ENCODE measurements around the gene GPR61. TPM values are rescaled to one million over a fixed set of nuclear protein-coding genes. Genes with fewer than 3 reads are reported as not detected.
A peak's percentile ranks its signal among the peaks of the same experiment; 100 is the strongest.

The GPR61 gene
- total and polyA plus RNA-seq, 9 of the 15 experiments (the other 6 are each of a cell fraction or from before 2014, with no cell fraction given) = 0.04 to 1.1 (median 0.25) TPM; not detected in 4

DNA sequence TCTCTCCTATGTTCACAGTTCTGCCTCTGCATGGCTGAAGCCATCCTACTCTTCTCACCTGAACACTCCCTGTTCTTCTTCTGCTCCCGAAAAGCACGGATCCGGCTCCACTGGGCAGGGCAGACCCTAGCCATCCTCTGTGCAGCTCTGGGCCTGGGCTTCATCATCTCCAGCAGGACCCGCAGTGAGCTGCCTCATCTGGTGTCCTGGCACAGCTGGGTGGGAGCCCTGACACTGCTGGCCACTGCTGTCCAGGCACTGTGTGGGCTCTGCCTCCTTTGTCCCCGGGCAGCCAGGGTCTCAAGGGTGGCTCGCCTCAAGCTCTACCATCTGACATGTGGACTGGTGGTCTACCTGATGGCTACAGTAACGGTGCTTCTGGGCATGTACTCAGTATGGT is 43.9 kb upstream of the GPR61 start:
- DNase-seq (ENCODE audit: extremely low read depth in 1 of 4, low spot score in 3 of 4) = no peak
- Histone ChIP-seq H3K4me1 (replicated peaks in 1 of 2; ENCODE audit: control insufficient read depth in 2 of 2, insufficient read depth in 2 of 2, low read length in 2 of 2) (peaks cover 13 to 30% of the 10 kb centered on the region in 2 experiments; a peak in 4 of 5 replicates), H3K79me2 (ENCODE audit: control insufficient read depth, insufficient read depth, low read length) (peaks cover 5% of the 10 kb centered on the region; the same call in 1 of the 3 replicates), H4K20me1 (replicated peaks; ENCODE audit: control insufficient read depth, insufficient read depth, low read length) (no peaks in the 10 kb centered on the region; the same call in 1 of the 2 replicates), H2AFZ (ENCODE audit: low read depth, low read length) (no peak overlapping the region), H3K4me3 (no peak overlapping the region), H3K36me3 (ENCODE audit: control insufficient read depth, insufficient read depth, low read length) (peaks cover 35% of the 10 kb centered on the region; the same call in 2 of the 3 replicates), H3K9ac (ENCODE audit: insufficient read depth in 1 of 2, low read depth in 2 of 2, low read length in 2 of 2) (peak overlapping the region in 1 of 2 experiments; percentile 24; a peak in 1 of 4 replicates), H3K9me1 (ENCODE audit: control insufficient read depth, insufficient read depth, low read length) (no peaks in the 10 kb centered on the region), H3K4me2 (ENCODE audit: insufficient read depth, low read length) (no peak overlapping the region), H3K27me3 (ENCODE audit: control insufficient read depth in 2 of 2, insufficient read depth in 2 of 2, low read length in 2 of 2) (no peaks in the 10 kb centered on the region), H3K27ac (ENCODE audit: extremely low read depth, low read depth, low read length) (no peak overlapping the region), H3K9me3 (replicated peaks; ENCODE audit: control insufficient read depth, insufficient read depth, low read depth, low read length) (no peaks in the 10 kb centered on the region)
- BruUV-seq (replicated peaks) = no TSS peak
- ChIA-PET POLR2A (interaction anchor here (0.8 to 1.4 kb wide), 3 partner anchors 10 to 90 kb away, joined by 3 read pairs; no protein-coding TSS in a partner anchor), CTCF (ENCODE audit: low intra/inter-chr PET ratio) (interaction anchor here (6.9 kb wide), 1 partner anchor 37 kb away, joined by 131 read pairs; no protein-coding TSS in a partner anchor)
- intact Hi-C loops (cut with micrococcal nuclease) = no loop called here
- in situ Hi-C loops (cut with MboI) = loop anchor here (5.0 kb wide), 1 partner anchor 37 kb away; no protein-coding TSS in a partner anchor
- TF ChIP-seq RBM25 (IDR thresholded peaks at IDR 0.05; ENCODE audit: low read depth, low read length, severe bottlenecking) (no peak), RBFOX2 (IDR thresholded peaks at IDR 0.05; ENCODE audit: low read depth, low read length) (0 out of 2 replicates have a peak, but pooled peaks have one; percentile 32)
- FAIRE-seq = no peak
- ATAC-seq = no peak
- WGBS (ENCODE audit: insufficient coverage, low coverage, missing lambda C conversion rate) = 87% methylated on average over 7 of the region's 7 CpGs

DNA sequence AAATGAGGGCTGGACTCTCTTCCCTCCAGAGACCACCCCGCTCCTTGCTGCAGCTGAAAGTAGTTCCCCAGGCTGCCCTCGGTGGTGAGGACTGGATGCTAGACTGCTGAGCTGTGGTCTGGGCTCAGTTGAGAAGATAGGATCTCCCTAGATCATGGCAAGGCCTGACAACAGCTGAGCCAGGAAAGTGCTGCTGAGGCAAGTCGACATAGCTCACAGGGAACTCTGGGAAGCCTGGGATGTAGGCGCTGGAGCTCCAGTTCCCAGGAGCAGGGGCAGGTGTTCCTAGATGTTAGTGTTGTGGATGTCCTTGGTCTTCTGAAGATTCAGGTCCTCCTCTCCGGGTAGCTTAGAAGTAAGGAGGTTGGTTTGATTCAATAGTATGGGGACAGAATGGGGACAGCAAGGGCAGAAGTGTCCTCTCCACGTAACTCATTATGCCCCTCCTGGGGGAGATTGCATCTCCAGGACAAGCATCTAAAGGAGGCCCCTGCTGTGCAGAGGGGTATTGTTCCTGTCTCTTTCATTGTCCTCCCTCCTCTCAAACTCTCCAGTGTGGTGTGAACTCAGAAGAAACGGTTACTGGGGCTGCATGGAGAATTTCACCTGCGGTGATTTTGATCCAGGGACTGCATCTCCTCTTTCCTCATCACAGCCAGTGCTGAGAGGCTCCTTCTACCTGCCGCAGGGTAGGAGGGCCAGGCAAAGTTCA is 42.1 kb upstream of the GPR61 start:
- no peak overlapping the region for H2AFZ ChIP-seq (ENCODE audit: low read depth, low read length)
- ATAC-seq (no peak), FAIRE-seq (no peak), DNase-seq (ENCODE audit: extremely low read depth in 1 of 4, low spot score in 3 of 4) (no peak)
- no peaks in the 10 kb centered on the region for H3K9me3 ChIP-seq (replicated peaks; ENCODE audit: control insufficient read depth, insufficient read depth, low read depth, low read length)
- H3K27me3 ChIP-seq (ENCODE audit: control insufficient read depth in 2 of 2, insufficient read depth in 2 of 2, low read length in 2 of 2) = no peaks in the 10 kb centered on the region
- in situ Hi-C loops (cut with MboI) (loop anchor here (5.0 kb wide), 1 partner anchor 35 kb away; no protein-coding TSS in a partner anchor), intact Hi-C loops (cut with micrococcal nuclease) (no loop called here)
- peaks cover 5% of the 10 kb centered on the region; the same call in 1 of the 3 replicates for H3K79me2 ChIP-seq (ENCODE audit: control insufficient read depth, insufficient read depth, low read length)
- no peaks in the 10 kb centered on the region; the same call in 1 of the 2 replicates for H4K20me1 ChIP-seq (replicated peaks; ENCODE audit: control insufficient read depth, insufficient read depth, low read length)
- WGBS (ENCODE audit: insufficient coverage, low coverage, missing lambda C conversion rate) = 45% methylated on average over 8 of the region's 9 CpGs
- H3K9ac ChIP-seq (ENCODE audit: insufficient read depth in 1 of 2, low read depth in 2 of 2, low read length in 2 of 2) = peak overlapping the region in 1 of 2 experiments; percentile 61; a peak in 1 of 4 replicates
- no TSS peak for BruUV-seq (replicated peaks)
- POLR2A ChIA-PET = interaction anchor here (0.6 to 1.9 kb wide), 10 partner anchors 8 to 407 kb away, joined by 3 to 6 read pairs (median 3); partner anchors contain the start of genes CELSR2 and TMEM167B
- CTCF ChIA-PET (ENCODE audit: low intra/inter-chr PET ratio) = interaction anchor here (0.7 to 6.4 kb wide), 2 partner anchors 12 to 34 kb away, joined by 3 to 84 read pairs; no protein-coding TSS in a partner anchor
- H3K27ac ChIP-seq (ENCODE audit: extremely low read depth, low read depth, low read length) = no peak overlapping the region
- H3K4me1 ChIP-seq (replicated peaks in 1 of 2; ENCODE audit: control insufficient read depth in 2 of 2, insufficient read depth in 2 of 2, low read length in 2 of 2) = peaks cover 27 to 30% of the 10 kb centered on the region in 2 experiments
- H3K4me2 ChIP-seq (ENCODE audit: insufficient read depth, low read length) = no peak overlapping the region
- H3K36me3 ChIP-seq (ENCODE audit: control insufficient read depth, insufficient read depth, low read length) = peaks cover 26% of the 10 kb centered on the region; the same call in 2 of the 3 replicates
- no peaks in the 10 kb centered on the region for H3K9me1 ChIP-seq (ENCODE audit: control insufficient read depth, insufficient read depth, low read length)
- no peak overlapping the region for H3K4me3 ChIP-seq
- TF ChIP-seq NR2C2 (CRISPR knock-in tag; IDR thresholded peaks at IDR 0.05) (no peak), NR2C2 (tag; IDR thresholded peaks at IDR 0.05) (no peak)
- TF ChIP-seq, protein P1, sequence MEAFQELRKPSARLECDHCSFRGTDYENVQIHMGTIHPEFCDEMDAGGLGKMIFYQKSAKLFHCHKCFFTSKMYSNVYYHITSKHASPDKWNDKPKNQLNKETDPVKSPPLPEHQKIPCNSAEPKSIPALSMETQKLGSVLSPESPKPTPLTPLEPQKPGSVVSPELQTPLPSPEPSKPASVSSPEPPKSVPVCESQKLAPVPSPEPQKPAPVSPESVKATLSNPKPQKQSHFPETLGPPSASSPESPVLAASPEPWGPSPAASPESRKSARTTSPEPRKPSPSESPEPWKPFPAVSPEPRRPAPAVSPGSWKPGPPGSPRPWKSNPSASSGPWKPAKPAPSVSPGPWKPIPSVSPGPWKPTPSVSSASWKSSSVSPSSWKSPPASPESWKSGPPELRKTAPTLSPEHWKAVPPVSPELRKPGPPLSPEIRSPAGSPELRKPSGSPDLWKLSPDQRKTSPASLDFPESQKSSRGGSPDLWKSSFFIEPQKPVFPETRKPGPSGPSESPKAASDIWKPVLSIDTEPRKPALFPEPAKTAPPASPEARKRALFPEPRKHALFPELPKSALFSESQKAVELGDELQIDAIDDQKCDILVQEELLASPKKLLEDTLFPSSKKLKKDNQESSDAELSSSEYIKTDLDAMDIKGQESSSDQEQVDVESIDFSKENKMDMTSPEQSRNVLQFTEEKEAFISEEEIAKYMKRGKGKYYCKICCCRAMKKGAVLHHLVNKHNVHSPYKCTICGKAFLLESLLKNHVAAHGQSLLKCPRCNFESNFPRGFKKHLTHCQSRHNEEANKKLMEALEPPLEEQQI (IDR thresholded peaks at IDR 0.05) = no peak
- TF ChIP-seq, protein P2, sequence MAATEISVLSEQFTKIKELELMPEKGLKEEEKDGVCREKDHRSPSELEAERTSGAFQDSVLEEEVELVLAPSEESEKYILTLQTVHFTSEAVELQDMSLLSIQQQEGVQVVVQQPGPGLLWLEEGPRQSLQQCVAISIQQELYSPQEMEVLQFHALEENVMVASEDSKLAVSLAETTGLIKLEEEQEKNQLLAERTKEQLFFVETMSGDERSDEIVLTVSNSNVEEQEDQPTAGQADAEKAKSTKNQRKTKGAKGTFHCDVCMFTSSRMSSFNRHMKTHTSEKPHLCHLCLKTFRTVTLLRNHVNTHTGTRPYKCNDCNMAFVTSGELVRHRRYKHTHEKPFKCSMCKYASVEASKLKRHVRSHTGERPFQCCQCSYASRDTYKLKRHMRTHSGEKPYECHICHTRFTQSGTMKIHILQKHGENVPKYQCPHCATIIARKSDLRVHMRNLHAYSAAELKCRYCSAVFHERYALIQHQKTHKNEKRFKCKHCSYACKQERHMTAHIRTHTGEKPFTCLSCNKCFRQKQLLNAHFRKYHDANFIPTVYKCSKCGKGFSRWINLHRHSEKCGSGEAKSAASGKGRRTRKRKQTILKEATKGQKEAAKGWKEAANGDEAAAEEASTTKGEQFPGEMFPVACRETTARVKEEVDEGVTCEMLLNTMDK (IDR thresholded peaks at IDR 0.05; ENCODE audit: borderline replicate concordance, insufficient read depth, low read depth, low read length, poor library complexity, severe bottlenecking) = no peak

Measured in K562 (cell line).